Psoas muscle (tissue), 8 donors: ENCODE results near the gene IL10RB. TPM values are rescaled to one million over a fixed set of nuclear protein-coding genes. Genes with fewer than 3 reads are reported as not detected.
"Not testable (repeated sequence)": the region's sequence is repeated elsewhere in the genome, so short reads cannot be mapped to it uniquely, and the experiment has no call there.

Experiments used
- ATAC-seq, 4 donors: fragments of 200-7000 bp; cut with Tn5 transposase; one replicate each; pipeline ENCODE4 v1.9.1; 2020; ENCODE audit warnings: moderate library complexity in 3 of 4, mild to moderate bottlenecking in 2 of 4
- DNase-seq, 2 donors: peaks; one replicate each; pipeline ENCODE4 v3.0.0-alpha.2; 2020
- H3K27ac ChIP-seq: fragments of 200-600 bp; one replicate; pipeline ENCODE4 v1.8.0; 2022
- H3K27me3 ChIP-seq, 3 donors: fragments of 200-600 bp in 1 of 3; one replicate each; pipeline versions ENCODE4 v1.6.1 to v1.8.0; 2013 to 2022; ENCODE audit warnings: low read length in 2 of 3, mild to moderate bottlenecking in 2 of 3, moderate library complexity in 1 of 3; ENCODE audit not compliant: insufficient read depth in 3 of 3
- H3K36me3 ChIP-seq, 2 donors: fragments of 200-600 bp in 1 of 2; one replicate each; pipeline versions ENCODE4 v1.6.1 to v1.8.0; 2013 to 2022; ENCODE audit warnings: low read depth in 1 of 2, mild to moderate bottlenecking in 1 of 2, moderate library complexity in 1 of 2; ENCODE audit not compliant: insufficient read depth in 1 of 2
- H3K4me1 ChIP-seq: fragments of 200-600 bp; one replicate; pipeline ENCODE4 v1.8.0; 2022
- H3K4me3 ChIP-seq: fragments of 200-600 bp; one replicate; pipeline ENCODE4 v1.8.0; 2022; ENCODE audit warnings: mild to moderate bottlenecking
- H3K9me3 ChIP-seq: fragments of 200-600 bp; one replicate; pipeline ENCODE4 v1.8.0; 2022
- WGBS, 3 donors: extraction: QIAGEN DNeasy Blood & Tissue Kit; methylation state at CpG; one replicate each; pipeline versions ENCODE4 v1.1.6 to v1.1.7; 2013; 5-methylcytosine and 5-hydroxymethylcytosine counted together
- intact Hi-C, 2 donors: fragments of 100-400 bp; cut with DNase I; formaldehyde crosslinking; loops; one replicate each; pipeline versions ENCODE4 v1.11.0 to v1.14.2; 2022
- polyA plus RNA-seq, 3 donors: library from polyadenylated mRNA; stranded (reverse); fragments of 200-250 nt; gene quantifications; one replicate each; pipeline ENCODE4 v1.2.3, GENCODE V29; 2013
- total RNA-seq, 4 donors: library from RNA; stranded (reverse); fragmentation: NEBNext Ultra II Directional in 2 of 4; extraction: Animal tissue kit (Norgen Biotek cat#: 25700) in 2 of 4; gene quantifications; one replicate each; pipeline versions ENCODE4 v1.2.1 to v1.2.4, GENCODE V29; 2021 to 2023
- TF ChIP-seq, protein P1 (sequence below): fragments of 200-600 bp; IDR thresholded peaks from one replicate; pipeline ENCODE4 v1.8.0; 2022; ENCODE audit warnings: antibody characterized with exemption
- donor health status: healthy with polysubstance abuse.
- donor health status: DM: no; HTN: no; CAD: no; lungs with moderate emphysema.
- donor health status: Bipolar disorder and iron deficiency.
- donor health status: healthy.
- donor health status: DM: yes; HTN: yes; CAD: no.
- donor health status: DM: no; HTN: no; CAD: no.
- donor health status: DM: no; HTN: no; CAD: no.
- donor health status: DM: yes; HTN: yes; CAD: no.

Gene IL10RB
- total and polyA plus RNA-seq, 7 donors, result 4.4 to 9.3 (median 7.2) TPM

DNA sequence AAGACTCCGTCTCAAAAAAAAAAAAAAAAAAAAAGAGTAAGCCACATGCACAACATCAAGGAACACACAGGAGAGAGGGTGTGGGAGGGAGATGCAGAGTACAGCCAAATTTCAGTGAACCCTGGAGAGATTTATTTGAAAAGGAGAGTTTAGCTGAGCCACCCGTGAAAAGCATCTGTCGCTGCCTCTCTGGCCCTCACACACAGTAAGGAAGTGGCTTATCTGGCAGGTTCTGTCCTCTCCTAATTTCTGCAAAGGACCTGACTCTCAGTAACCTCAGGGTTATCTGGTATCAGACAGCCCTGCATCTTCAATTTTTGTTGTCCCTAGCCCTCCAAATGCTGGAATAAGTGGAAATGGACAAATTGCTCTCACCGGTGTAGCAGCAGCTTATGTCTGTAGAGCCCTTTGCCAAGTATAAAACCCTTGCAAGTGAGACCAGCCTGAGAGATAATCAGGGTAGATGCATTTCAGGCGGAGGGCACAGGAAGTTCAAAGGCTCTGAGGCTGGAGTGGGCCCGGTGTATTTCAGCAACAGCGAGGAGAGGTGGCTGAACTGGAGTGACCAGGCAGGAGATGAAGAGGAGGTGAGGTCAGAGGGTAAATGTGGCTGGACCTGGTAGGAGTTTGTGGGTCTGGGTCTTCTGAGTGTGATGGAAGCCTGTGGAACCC is 16.7 kb upstream of the IL10RB start:
- H3K36me3 ChIP-seq, result peaks cover 0 to 88% of the 10 kb centered on the region in 2 donors
- no peaks in the 10 kb centered on the region for H3K27me3 ChIP-seq
- H3K4me3 ChIP-seq, result no peak overlapping the region
- WGBS, 3 donors, result 38 to 80% (median 50%) methylated on average over 6 to 7 of the region's 7 CpGs
- intact Hi-C loops, result no loop called here
- DNase-seq (no peak), ATAC-seq (peak in 3 of 4 donors; percentile 25 to 41 (median 37))
- H3K4me1 ChIP-seq, result peaks cover 14% of the 10 kb centered on the region
- peak overlapping the region; percentile 57 for H3K27ac ChIP-seq
- H3K9me3 ChIP-seq, result no peaks in the 10 kb centered on the region
- TF ChIP-seq, protein P1, sequence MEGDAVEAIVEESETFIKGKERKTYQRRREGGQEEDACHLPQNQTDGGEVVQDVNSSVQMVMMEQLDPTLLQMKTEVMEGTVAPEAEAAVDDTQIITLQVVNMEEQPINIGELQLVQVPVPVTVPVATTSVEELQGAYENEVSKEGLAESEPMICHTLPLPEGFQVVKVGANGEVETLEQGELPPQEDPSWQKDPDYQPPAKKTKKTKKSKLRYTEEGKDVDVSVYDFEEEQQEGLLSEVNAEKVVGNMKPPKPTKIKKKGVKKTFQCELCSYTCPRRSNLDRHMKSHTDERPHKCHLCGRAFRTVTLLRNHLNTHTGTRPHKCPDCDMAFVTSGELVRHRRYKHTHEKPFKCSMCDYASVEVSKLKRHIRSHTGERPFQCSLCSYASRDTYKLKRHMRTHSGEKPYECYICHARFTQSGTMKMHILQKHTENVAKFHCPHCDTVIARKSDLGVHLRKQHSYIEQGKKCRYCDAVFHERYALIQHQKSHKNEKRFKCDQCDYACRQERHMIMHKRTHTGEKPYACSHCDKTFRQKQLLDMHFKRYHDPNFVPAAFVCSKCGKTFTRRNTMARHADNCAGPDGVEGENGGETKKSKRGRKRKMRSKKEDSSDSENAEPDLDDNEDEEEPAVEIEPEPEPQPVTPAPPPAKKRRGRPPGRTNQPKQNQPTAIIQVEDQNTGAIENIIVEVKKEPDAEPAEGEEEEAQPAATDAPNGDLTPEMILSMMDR, result no peak

DNA sequence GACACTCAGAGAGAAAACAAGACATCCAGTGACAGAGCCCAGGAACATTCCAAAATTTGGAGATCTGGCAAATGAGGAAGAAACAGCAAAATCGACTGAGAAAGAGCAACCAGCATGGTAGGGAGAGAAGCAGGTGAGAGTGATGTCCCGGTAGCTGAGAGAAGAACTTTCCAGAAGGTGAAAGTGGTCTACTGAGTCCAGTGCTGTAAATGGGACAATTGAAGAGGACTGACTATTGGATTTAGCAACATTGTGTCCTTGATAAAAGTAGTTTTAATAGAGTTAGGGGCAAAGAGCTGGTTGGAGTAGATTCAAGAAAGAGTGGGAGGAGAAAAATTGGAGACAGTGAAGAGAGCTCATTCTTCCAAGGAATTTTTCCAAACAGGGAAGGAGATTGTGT is 15.0 kb upstream of the IL10RB start:
- Histone ChIP-seq H3K27me3 (no peaks in the 10 kb centered on the region), H3K27ac (no peak overlapping the region), H3K4me1 (peaks cover 14% of the 10 kb centered on the region), H3K4me3 (no peak overlapping the region), H3K36me3 (peaks cover 0 to 90% of the 10 kb centered on the region in 2 donors), H3K9me3 (no peaks in the 10 kb centered on the region)
- no peak for DNase-seq
- TF ChIP-seq, protein P1, result no peak
- WGBS, 3 donors, result 83 to 98% (median 93%) methylated on average over 2 of the region's 2 CpGs
- intact Hi-C loops, result no loop called here
- ATAC-seq, result no peak

DNA sequence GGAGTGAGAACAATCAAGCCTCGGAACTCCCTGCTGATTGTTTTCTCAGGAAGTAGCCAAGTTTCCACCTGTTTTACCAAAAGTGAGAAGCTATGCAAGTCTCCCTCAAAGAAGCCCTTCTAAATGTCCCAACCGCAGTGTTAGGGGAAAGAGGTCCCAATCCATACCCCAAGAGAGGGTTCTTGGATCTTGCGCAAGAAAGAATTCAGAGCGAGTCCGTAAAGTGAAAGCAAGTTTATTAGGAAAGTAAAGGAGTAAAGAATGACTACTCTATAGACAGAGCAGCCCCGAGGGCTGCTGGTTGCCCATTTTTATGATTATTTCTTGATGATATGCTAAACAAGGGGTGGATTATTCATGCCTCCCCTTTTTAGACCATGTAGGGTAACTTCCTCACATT is 12.8 kb upstream of the IL10RB start:
- DNase-seq, H3K27me3 ChIP-seq, ATAC-seq, H3K9me3 ChIP-seq, H3K4me3 ChIP-seq, intact Hi-C loops: not testable (repeated sequence)
- Histone ChIP-seq H3K36me3 (peaks cover 2 to 88% of the 10 kb centered on the region in 2 donors), H3K27ac (peak overlapping the region; percentile 65), H3K4me1 (peaks cover 14% of the 10 kb centered on the region)
- WGBS, 3 donors, result 77 to 83% (median 82%) methylated on average over 6 of the region's 6 CpGs

DNA sequence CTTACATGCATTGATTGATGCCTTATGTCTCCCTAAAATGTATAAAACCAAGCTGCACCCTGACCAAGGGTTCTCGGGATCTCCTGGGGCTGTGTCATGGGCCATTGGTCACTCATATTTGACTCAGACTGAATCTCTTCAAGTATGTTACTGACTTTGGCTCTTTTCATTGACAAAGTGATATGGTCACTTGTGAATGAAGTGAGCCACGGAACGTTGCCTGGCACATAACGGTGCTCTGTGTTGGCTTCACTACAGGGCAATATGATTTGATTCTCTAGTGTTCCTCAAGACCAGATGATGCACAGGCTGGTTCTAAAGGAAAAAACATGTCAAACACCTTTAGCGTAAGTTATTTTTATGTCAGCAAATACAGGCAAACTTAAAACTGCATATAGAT is 11.4 kb upstream of the IL10RB start:
- intact Hi-C loops, result no loop called here
- TF ChIP-seq, protein P1, result no peak
- DNase-seq, result no peak
- WGBS, 3 donors, result 69 to 93% (median 84%) methylated on average over 5 of the region's 5 CpGs
- Histone ChIP-seq H3K4me3 (no peak overlapping the region), H3K4me1 (peaks cover 7% of the 10 kb centered on the region), H3K36me3 (peaks cover 2 to 75% of the 10 kb centered on the region in 2 donors), H3K27ac (no peak overlapping the region), H3K9me3 (no peaks in the 10 kb centered on the region), H3K27me3 (no peaks in the 10 kb centered on the region)
- ATAC-seq, result no peak

DNA sequence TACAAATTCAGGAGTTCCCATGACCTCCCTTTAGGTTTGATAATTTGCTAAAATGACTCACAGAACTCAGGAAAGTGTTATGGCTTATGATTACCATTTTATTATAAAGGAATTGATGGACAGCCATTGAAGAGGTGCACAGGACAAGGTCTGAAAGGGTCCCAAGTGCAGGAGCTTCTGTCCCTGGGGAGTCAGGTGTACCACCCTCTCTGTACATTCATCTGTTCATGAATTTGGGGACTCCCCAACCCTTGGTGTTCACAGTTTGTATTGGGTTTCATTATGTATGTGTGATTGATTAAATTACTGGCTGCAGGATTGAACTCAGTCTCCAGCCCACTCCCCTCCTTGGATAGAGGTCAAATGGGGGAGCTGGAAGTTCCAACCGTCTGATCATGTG is 10.8 kb upstream of the IL10RB start:
- no peaks in the 10 kb centered on the region for H3K9me3 ChIP-seq
- H3K4me1 ChIP-seq, result peaks cover 6% of the 10 kb centered on the region
- H3K36me3 ChIP-seq, result peaks cover 2 to 73% of the 10 kb centered on the region in 2 donors
- intact Hi-C loops, result no loop called here
- TF ChIP-seq, protein P1, result no peak
- H3K27ac ChIP-seq, result no peak overlapping the region
- H3K27me3 ChIP-seq, result no peaks in the 10 kb centered on the region
- no peak overlapping the region for H3K4me3 ChIP-seq
- ATAC-seq (no peak), DNase-seq (no peak)
- WGBS, 3 donors, result 35 to 75% (median 53%) methylated on average over 1 of the region's 1 CpG
